ENCODE measurements around the gene AXL.
"Not testable (repeated sequence)": the region's sequence is repeated elsewhere in the genome, so short reads cannot be mapped to it uniquely, and the experiment has no call there.

Gene AXL

GRCh38 chr19:41276231-41276630 is 57.2 kb downstream of the AXL start:
- no peak for DNase-seq (ENCODE audit: low spot score)

GRCh38 chr19:41278478-41278877 is 59.5 kb downstream of the AXL start:
- DNase-seq (ENCODE audit: low spot score), result no peak

GRCh38 chr19:41288673-41289530 is 69.9 kb downstream of the AXL start:
- DNase-seq (ENCODE audit: low spot score), result no peak

GRCh38 chr19:41289814-41290213 is 70.8 kb downstream of the AXL start:
- DNase-seq (ENCODE audit: low spot score), result not testable (repeated sequence)

GRCh38 chr19:41294393-41294792 is 75.4 kb downstream of the AXL start:
- no peak for DNase-seq (ENCODE audit: low spot score)

- DNase-seq (ENCODE audit: low spot score), result no peak
Observed at GRCh38 chr19:41295499-41295898, 76.5 kb downstream of the AXL start.

GRCh38 chr19:41296433-41296871 is 77.4 kb downstream of the AXL start:
- DNase-seq (ENCODE audit: low spot score), result no peak

GRCh38 chr19:41297628-41298347 is 78.8 kb downstream of the AXL start:
- peak; percentile 81 for DNase-seq (ENCODE audit: low spot score)

- peak; percentile 57 for DNase-seq (ENCODE audit: low spot score)
Observed at GRCh38 chr19:41298348-41298964, 79.4 kb downstream of the AXL start.

GRCh38 chr19:41299046-41299754 is 80.2 kb downstream of the AXL start:
- no peak for DNase-seq (ENCODE audit: low spot score)

- DNase-seq (ENCODE audit: low spot score), result no peak
Observed at GRCh38 chr19:41299755-41300089, 80.7 kb downstream of the AXL start.

GRCh38 chr19:41300555-41300954 is 81.5 kb downstream of the AXL start:
- no peak for DNase-seq (ENCODE audit: low spot score)

GRCh38 chr19:41302624-41303351 is 83.8 kb downstream of the AXL start:
- no peak for DNase-seq (ENCODE audit: low spot score)

GRCh38 chr19:41303954-41304353 is 84.9 kb downstream of the AXL start:
- DNase-seq (ENCODE audit: low spot score), result no peak

- no peak for DNase-seq (ENCODE audit: low spot score)
Observed at GRCh38 chr19:41304706-41305483, 85.9 kb downstream of the AXL start.

- DNase-seq (ENCODE audit: low spot score), result no peak
Observed at GRCh38 chr19:41305927-41306793, 87.1 kb downstream of the AXL start.

- no peak for DNase-seq (ENCODE audit: low spot score)
Observed at GRCh38 chr19:41307090-41307875, 88.3 kb downstream of the AXL start.

GRCh38 chr19:41307954-41308449 is 89.0 kb downstream of the AXL start:
- DNase-seq (ENCODE audit: low spot score), result no peak
